ENCODE data around the gene CELF4.

CELF4 gene

DNA sequence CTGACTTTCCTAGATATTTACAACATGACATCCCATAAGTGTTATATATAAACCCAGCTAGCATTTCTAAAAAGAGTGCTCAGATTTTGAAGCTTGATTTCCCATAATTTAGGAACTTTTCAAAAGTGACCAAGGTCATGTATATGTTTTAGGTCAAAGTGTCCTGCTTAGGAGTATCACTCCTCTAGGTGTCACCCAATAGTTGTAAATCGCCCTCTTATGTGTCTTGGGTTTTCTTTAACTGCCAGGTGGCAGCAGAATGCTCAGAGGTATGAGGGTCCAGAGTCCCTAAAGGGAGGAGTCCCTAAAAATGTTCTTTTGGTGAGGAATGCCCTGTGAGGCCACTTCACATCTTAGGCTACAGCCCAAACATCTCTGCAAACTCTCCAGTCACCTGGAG, 358.3 kb downstream of the CELF4 start:
- in situ Hi-C loops (cut with HindIII; ENCODE audit: low sequenced_read_pairs), result no loop called here

DNA sequence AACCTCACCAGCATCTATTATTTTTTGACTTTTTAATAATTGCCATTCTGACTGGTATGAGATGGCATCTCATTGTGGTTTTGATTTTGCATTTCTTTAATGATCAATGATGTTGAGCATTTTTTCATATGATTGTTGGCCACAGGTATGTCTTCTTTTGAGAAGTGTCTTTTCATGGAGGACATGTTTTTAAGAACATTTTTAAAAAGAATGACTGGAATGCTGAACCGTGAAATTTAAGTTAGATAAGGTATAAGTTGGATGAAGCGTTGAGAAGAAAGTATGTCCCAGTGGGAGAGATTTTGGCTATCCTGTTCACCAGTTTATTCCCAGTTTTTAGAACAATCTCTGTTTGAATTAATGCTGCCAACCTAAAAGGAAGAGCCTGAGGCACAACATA, 365.9 kb downstream of the CELF4 start:
- in situ Hi-C loops (cut with HindIII; ENCODE audit: low sequenced_read_pairs), result no loop called here
